DOHH2 (cell line): ENCODE results near the gene LSR.

Source experiments
- H3F3A ChIP-seq: fragments of 200-600 bp; sonication (generic), shearing (Covaris generic); 2 replicates; pipeline ENCODE4 v1.6.0; 2016; ENCODE audit warnings: antibody characterized with exemption, mild to moderate bottlenecking; ENCODE audit not compliant: control insufficient read depth, insufficient read depth
- H3K27ac ChIP-seq: fragments of 200-600 bp; sonication (generic); 2 replicates; pipeline ENCODE4 v1.5.1; 2014; ENCODE audit warnings: low read depth, mild to moderate bottlenecking, low read length, moderate library complexity
- H3K27me3 ChIP-seq: fragments of 200-600 bp; sonication (generic); 2 replicates; pipeline ENCODE4 v1.6.1; 2014; ENCODE audit warnings: mild to moderate bottlenecking, low read length, mixed read lengths; ENCODE audit not compliant: control insufficient read depth
- H3K36me3 ChIP-seq: fragments of 200-600 bp; sonication (generic); 2 replicates; pipeline ENCODE4 v1.6.1; 2014; ENCODE audit warnings: mild to moderate bottlenecking, low read length, moderate library complexity, mixed read lengths; ENCODE audit not compliant: control insufficient read depth
- H3K4me1 ChIP-seq: fragments of 200-600 bp; sonication (generic); 2 replicates; pipeline ENCODE4 v1.6.1; 2014; ENCODE audit warnings: mild to moderate bottlenecking, low read length, mixed read lengths; ENCODE audit not compliant: control insufficient read depth
- H3K4me2 ChIP-seq: fragments of 200-600 bp; sonication (generic); 2 replicates; pipeline ENCODE4 v1.6.0; 2014; ENCODE audit warnings: mild to moderate bottlenecking, low read length, moderate library complexity
- H3K4me3 ChIP-seq: fragments of 200-600 bp; sonication (generic); 2 replicates; pipeline ENCODE4 v1.5.1; 2014; ENCODE audit warnings: mild to moderate bottlenecking, low read length, mixed read lengths
- H3K79me2 ChIP-seq: fragments of 200-600 bp; sonication (generic); 2 replicates; pipeline ENCODE4 v1.6.1; 2014; ENCODE audit warnings: mild to moderate bottlenecking, low read length, mixed read lengths; ENCODE audit not compliant: control insufficient read depth
- H3K9me2 ChIP-seq: fragments of 200-600 bp; sonication (generic); replicated peaks from 2 replicates; pipeline ENCODE4 v1.6.1; 2014; ENCODE audit warnings: mild to moderate bottlenecking, low read length, mixed read lengths; ENCODE audit not compliant: control insufficient read depth
- H3K9me3 ChIP-seq: fragments of 200-600 bp; sonication (generic); 2 replicates; pipeline ENCODE4 v1.6.1; 2014; ENCODE audit warnings: antibody characterized with exemption, low read length, mixed read lengths; ENCODE audit not compliant: control insufficient read depth, insufficient read depth
- H4K20me1 ChIP-seq: fragments of 200-600 bp; sonication (generic); 2 replicates; pipeline ENCODE4 v1.6.0; 2014; ENCODE audit warnings: low read depth, mild to moderate bottlenecking, antibody characterized with exemption, low read length, moderate library complexity; ENCODE audit not compliant: control insufficient read depth, insufficient read depth
- CTCF ChIP-seq: fragments of 200-600 bp; sonication (generic); IDR thresholded peaks from one replicate; pipeline ENCODE4 v1.5.1; 2014; ENCODE audit warnings: antibody characterized with exemption, mild to moderate bottlenecking, low read depth, low read length; ENCODE audit not compliant: poor library complexity, severe bottlenecking
- EZH2phosphoT487 ChIP-seq: fragments of 200-600 bp; sonication (generic); IDR thresholded peaks from 2 replicates; pipeline ENCODE4 v1.6.1; 2017; ENCODE audit warnings: borderline replicate concordance, mild to moderate bottlenecking, antibody characterized with exemption, low read length, moderate library complexity, mixed read lengths

Gene LSR

GRCh38 chr19:35254341-35255297 lies 5.8 kb downstream of the LSR start:
- Histone ChIP-seq H3K4me1 (peaks cover 12% of the 10 kb centered on the region), H3K27me3 (no peaks in the 10 kb centered on the region), H3K27ac (no peak overlapping the region), H3K79me2 (peaks cover 13% of the 10 kb centered on the region), H4K20me1 (peaks cover 4% of the 10 kb centered on the region), H3K9me3 (no peaks in the 10 kb centered on the region), H3K4me2 (no peak overlapping the region), H3K36me3 (peaks cover 41% of the 10 kb centered on the region), H3K4me3 (no peak overlapping the region), H3F3A (peaks cover 6% of the 10 kb centered on the region; the same call in 1 of the 2 replicates), H3K9me2 (no peaks in the 10 kb centered on the region)
- TF ChIP-seq CTCF = no peak
- TF ChIP-seq EZH2phosphoT487 = no peak

- H3K9me2 ChIP-seq = no peaks in the 10 kb centered on the region
- no peak overlapping the region for H3K27ac ChIP-seq
- H3F3A ChIP-seq = no peaks in the 10 kb centered on the region
- H3K4me2 ChIP-seq = no peak overlapping the region
- no peaks in the 10 kb centered on the region for H3K9me3 ChIP-seq
- no peaks in the 10 kb centered on the region for H3K27me3 ChIP-seq
- H3K79me2 ChIP-seq = no peaks in the 10 kb centered on the region
- H3K4me3 ChIP-seq = no peak overlapping the region
- peaks cover 3% of the 10 kb centered on the region for H3K4me1 ChIP-seq
- H3K36me3 ChIP-seq = peaks cover 26% of the 10 kb centered on the region
- TF ChIP-seq CTCF (no peak), EZH2phosphoT487 (no peak)
- no peaks in the 10 kb centered on the region; the same call in 1 of the 2 replicates for H4K20me1 ChIP-seq
Measured at GRCh38 chr19:35256566-35256965, 7.8 kb downstream of the LSR start.

- peaks cover 3% of the 10 kb centered on the region for H3K4me1 ChIP-seq
- H3K4me2 ChIP-seq = no peak overlapping the region
- H3F3A ChIP-seq = no peaks in the 10 kb centered on the region
- TF ChIP-seq EZH2phosphoT487 (no peak), CTCF (no peak)
- H3K27me3 ChIP-seq = no peaks in the 10 kb centered on the region
- no peaks in the 10 kb centered on the region for H3K79me2 ChIP-seq
- H4K20me1 ChIP-seq = no peaks in the 10 kb centered on the region; the same call in 1 of the 2 replicates
- no peak overlapping the region for H3K27ac ChIP-seq
- peaks cover 26% of the 10 kb centered on the region for H3K36me3 ChIP-seq
- H3K4me3 ChIP-seq = no peak overlapping the region
- H3K9me2 ChIP-seq = no peaks in the 10 kb centered on the region
- H3K9me3 ChIP-seq = no peaks in the 10 kb centered on the region
Measured at GRCh38 chr19:35257113-35257461, 8.3 kb downstream of the LSR start.
